ENCODE results near the gene PDGFRB. TPM values are rescaled to one million over a fixed set of nuclear protein-coding genes. Genes with fewer than 3 reads are reported as not detected.

The PDGFRB gene
- total RNA-seq, 1 donor from 2014 or later: 341 TPM

DNA sequence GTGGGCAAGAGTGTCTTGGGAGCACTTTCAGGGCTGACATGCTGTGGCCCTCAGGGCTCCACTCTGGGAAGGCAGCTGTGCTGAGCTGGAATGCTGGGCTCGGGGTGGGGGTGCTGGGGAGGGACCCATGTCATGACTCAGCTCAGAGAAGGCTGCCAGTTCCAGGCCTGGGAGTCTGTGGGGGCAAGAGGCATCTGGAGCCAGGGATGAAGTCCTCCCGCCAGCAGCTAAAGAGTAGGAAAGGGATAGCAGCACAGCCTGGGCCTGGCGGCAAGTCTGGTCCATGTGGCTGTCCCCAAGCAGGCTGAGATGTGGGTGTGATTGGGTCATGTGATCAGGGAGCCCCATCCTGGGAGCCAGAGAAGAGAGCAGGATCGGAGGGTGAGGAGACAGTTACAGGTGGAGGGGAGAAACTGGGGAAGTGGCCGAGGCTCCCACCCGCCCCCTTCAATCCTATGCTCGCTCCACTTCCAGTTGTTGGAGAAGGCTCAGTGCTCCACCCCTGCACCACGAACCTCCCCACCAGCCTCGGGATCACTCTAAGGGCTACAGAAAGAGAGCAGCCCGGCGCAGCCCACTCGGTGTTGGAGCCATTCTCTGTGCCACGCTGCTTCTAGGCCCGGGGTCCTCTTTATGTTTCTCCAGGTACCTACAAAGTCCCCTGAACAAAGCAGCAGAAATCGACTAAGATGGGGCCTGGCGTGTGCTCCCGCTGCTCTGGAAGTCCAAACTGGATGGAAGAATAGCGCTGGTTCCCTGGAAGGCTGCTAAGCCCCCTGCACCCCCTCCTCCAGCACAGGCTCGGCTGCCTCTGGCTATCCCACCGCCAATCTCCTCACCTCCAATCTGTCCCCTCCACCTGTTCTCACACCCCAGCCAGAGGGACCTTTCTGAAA is 12.0 kb downstream of the PDGFRB start:
- H3K4me1 ChIP-seq: peaks cover 68 to 94% of the 10 kb centered on the region in 2 donors
- intact Hi-C loops (cut with DNase I): loop anchor here (10.0 kb wide), 1 partner anchor 451 kb away; no protein-coding TSS in a partner anchor
- H3K27ac ChIP-seq: peak overlapping the region; percentile 98 to 99
- TF ChIP-seq CTCF (IDR thresholded peaks at IDR 0.05): no peak
- H3K36me3 ChIP-seq: no peaks in the 10 kb centered on the region
- peak overlapping the region; percentile 11 to 46 for H3K4me3 ChIP-seq
- peak; percentile 71 to 95 for DNase-seq (ENCODE audit: low spot score in 2 of 2)
- no peaks in the 10 kb centered on the region for H3K9me3 ChIP-seq
- H3K27me3 ChIP-seq: no peaks in the 10 kb centered on the region

- Histone ChIP-seq H3K27ac (peak overlapping the region; percentile 98 to 99), H3K4me3 (peak overlapping the region in 1 of 2 donors; percentile 46), H3K9me3 (no peaks in the 10 kb centered on the region), H3K36me3 (no peaks in the 10 kb centered on the region), H3K27me3 (no peaks in the 10 kb centered on the region), H3K4me1 (peaks cover 68 to 95% of the 10 kb centered on the region in 2 donors)
- TF ChIP-seq CTCF (IDR thresholded peaks at IDR 0.05): no peak
- intact Hi-C loops (cut with DNase I): loop anchor here (10.0 kb wide), 1 partner anchor 452 kb away; no protein-coding TSS in a partner anchor
- DNase-seq (ENCODE audit: low spot score in 2 of 2): peak in 1 of 2 donors; percentile 88
Observed at GRCh38 chr5:150142959-150143349, 12.7 kb downstream of the PDGFRB start.

GRCh38 chr5:150142185-150142958 is 13.3 kb downstream of the PDGFRB start:
- Histone ChIP-seq H3K4me3 (peak overlapping the region in 1 of 2 donors; percentile 46), H3K27me3 (no peaks in the 10 kb centered on the region), H3K9me3 (no peaks in the 10 kb centered on the region), H3K36me3 (no peaks in the 10 kb centered on the region), H3K4me1 (peaks cover 70 to 95% of the 10 kb centered on the region in 2 donors), H3K27ac (peak overlapping the region; percentile 98 to 99)
- DNase-seq (ENCODE audit: low spot score in 2 of 2): no peak
- intact Hi-C loops (cut with DNase I): loop anchor here (10.0 kb wide), 1 partner anchor 452 kb away; no protein-coding TSS in a partner anchor
- TF ChIP-seq CTCF (IDR thresholded peaks at IDR 0.05): no peak

DNA sequence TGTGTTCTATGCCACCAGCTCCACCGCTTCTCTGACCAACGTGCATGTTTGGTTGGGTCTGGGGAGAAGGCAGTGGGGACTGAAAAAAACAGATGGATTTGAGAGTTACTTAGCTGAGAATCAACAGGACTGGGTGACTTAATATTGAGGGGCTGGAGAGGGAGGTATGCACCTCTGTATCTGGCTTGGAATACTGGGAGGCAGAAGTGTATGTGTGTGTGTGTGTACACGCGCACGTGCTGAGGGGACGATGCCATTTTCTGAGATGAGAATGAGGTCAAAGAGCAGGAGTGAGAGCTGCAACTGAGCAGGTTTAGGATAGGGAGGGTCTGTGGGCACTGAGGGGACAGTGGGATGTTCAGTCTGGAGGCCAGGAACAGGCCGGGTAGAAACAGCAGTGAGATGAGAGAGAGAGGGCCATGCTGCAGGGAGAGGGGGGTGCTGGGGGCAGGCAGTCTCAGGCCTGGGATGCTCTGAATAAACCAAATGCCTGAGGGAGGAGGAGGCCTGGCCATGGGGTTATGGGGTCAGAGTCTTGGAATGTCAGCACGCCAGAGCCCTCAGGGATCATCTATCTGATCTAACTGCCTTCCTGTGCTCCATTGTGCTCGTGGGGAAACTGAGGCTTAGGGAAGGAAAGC is 14.0 kb downstream of the PDGFRB start:
- no peak for TF ChIP-seq CTCF (IDR thresholded peaks at IDR 0.05)

DNA sequence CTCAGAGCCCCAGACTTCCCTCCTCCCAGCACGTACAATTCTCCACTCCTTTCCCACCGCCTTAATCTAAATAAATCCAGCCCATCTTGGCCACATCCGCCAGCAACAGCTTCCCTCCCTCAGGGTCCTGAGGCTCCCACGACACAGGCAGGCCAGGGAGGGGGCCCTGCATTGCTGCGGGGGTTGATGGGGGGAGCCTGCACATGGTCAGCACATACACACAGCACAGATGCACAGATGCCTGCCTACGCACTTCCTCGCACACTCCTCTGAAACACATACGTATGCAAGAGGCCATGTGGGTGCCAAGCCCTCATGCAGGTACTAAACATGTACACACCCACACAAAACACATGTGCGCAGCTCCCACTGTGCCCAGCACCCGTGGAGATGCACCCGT is 14.8 kb downstream of the PDGFRB start:
- peak overlapping the region; percentile 98 to 99 for H3K27ac ChIP-seq
- intact Hi-C loops (cut with DNase I): loop anchor here (10.0 kb wide), 1 partner anchor 454 kb away; no protein-coding TSS in a partner anchor
- peaks cover 79 to 95% of the 10 kb centered on the region in 2 donors for H3K4me1 ChIP-seq
- TF ChIP-seq CTCF (IDR thresholded peaks at IDR 0.05): no peak
- no peaks in the 10 kb centered on the region for H3K9me3 ChIP-seq
- H3K4me3 ChIP-seq: peak overlapping the region in 1 of 2 donors; percentile 43
- H3K27me3 ChIP-seq: no peaks in the 10 kb centered on the region
- peaks cover 3 to 8% of the 10 kb centered on the region in 2 donors for H3K36me3 ChIP-seq
- no peak for DNase-seq (ENCODE audit: low spot score in 2 of 2)

More for the DNA sequence above, 14.0 kb downstream of the PDGFRB start:
- Histone ChIP-seq H3K36me3 (no peaks in the 10 kb centered on the region), H3K4me3 (peak overlapping the region in 1 of 2 donors; percentile 43), H3K4me1 (peaks cover 72 to 95% of the 10 kb centered on the region in 2 donors), H3K27me3 (no peaks in the 10 kb centered on the region), H3K27ac (peak overlapping the region; percentile 98 to 99), H3K9me3 (no peaks in the 10 kb centered on the region)
- DNase-seq (ENCODE audit: low spot score in 2 of 2): no peak
- intact Hi-C loops (cut with DNase I): loop anchor here (10.0 kb wide), 1 partner anchor 453 kb away; no protein-coding TSS in a partner anchor

All from ascending aorta (tissue), 2 donors.